Germinal center (tissue), 1 donor: ENCODE data around the gene AMPD2.
"Not testable (repeated sequence)": the region's sequence is repeated elsewhere in the genome, so short reads cannot be mapped to it uniquely, and the experiment has no call there.

Experiments
- DNase-seq: peaks from one replicate; pipeline ENCODE4 v3.0.0; 2012; ENCODE audit warnings: mixed read lengths, low spot score

Gene AMPD2

GRCh38 chr1:109652402-109652801, 32.8 kb downstream of the AMPD2 start:
- DNase-seq: no peak

- no peak for DNase-seq
Measured at GRCh38 chr1:109653306-109653705, 33.7 kb downstream of the AMPD2 start.

GRCh38 chr1:109654519-109654918, 34.9 kb downstream of the AMPD2 start:
- DNase-seq: no peak

GRCh38 chr1:109655615-109656519, 36.2 kb downstream of the AMPD2 start, which contains the start of gene GSTM4:
Gene GSTM4, plus strand, starts transcription at chr1:109656099. Its CDS starts 291 bp downstream, at chr1:109656390.
- DNase-seq: peak; percentile 81

- no peak for DNase-seq
Measured at GRCh38 chr1:109657395-109657794, 37.8 kb downstream of the AMPD2 start.

- DNase-seq: no peak
Measured at GRCh38 chr1:109657970-109658369, 38.3 kb downstream of the AMPD2 start.

GRCh38 chr1:109658533-109659042, 39.0 kb downstream of the AMPD2 start:
- DNase-seq: no peak

GRCh38 chr1:109659145-109659544, 39.5 kb downstream of the AMPD2 start:
- DNase-seq: no peak

GRCh38 chr1:109659997-109660690, 40.5 kb downstream of the AMPD2 start:
- no peak for DNase-seq

GRCh38 chr1:109660691-109661026, 41.0 kb downstream of the AMPD2 start:
- DNase-seq: not testable (repeated sequence)

GRCh38 chr1:109661391-109661790, 41.8 kb downstream of the AMPD2 start:
- DNase-seq: no peak

GRCh38 chr1:109664671-109665070, 45.0 kb downstream of the AMPD2 start:
- DNase-seq: no peak

- peak; percentile 70 for DNase-seq
Measured at GRCh38 chr1:109667452-109668122, 48.0 kb downstream of the AMPD2 start, which contains the start of gene GSTM2. Gene GSTM2, plus strand, starts transcription at chr1:109668057. Its CDS starts 59 bp downstream, at chr1:109668116.

GRCh38 chr1:109668123-109668775, 48.6 kb downstream of the AMPD2 start:
- no peak for DNase-seq

- no peak for DNase-seq
Measured at GRCh38 chr1:109669246-109669948, 49.8 kb downstream of the AMPD2 start.

GRCh38 chr1:109669949-109670302, 50.3 kb downstream of the AMPD2 start:
- DNase-seq: not testable (repeated sequence)

- no peak for DNase-seq
Measured at GRCh38 chr1:109671067-109671466, 51.4 kb downstream of the AMPD2 start.

- DNase-seq: not testable (repeated sequence)
Measured at GRCh38 chr1:109673861-109674260, 54.2 kb downstream of the AMPD2 start.

- DNase-seq: not testable (repeated sequence)
Measured at GRCh38 chr1:109676683-109677381, 57.2 kb downstream of the AMPD2 start.

GRCh38 chr1:109677459-109677858, 57.8 kb downstream of the AMPD2 start:
- no peak for DNase-seq

GRCh38 chr1:109678637-109679036, 59.0 kb downstream of the AMPD2 start:
- not testable (repeated sequence) for DNase-seq
